Stimulated activated naive CD8-positive, alpha-beta T cell treated with anti-CD3 and anti-CD28 coated beads, Interleukin-15, Interleukin-2, amounts not matched to agents 100 U/mL and 50 U/mL, for 24 hours (primary cell): ENCODE results near the gene IL1RAPL1.

Experiments used
- ATAC-seq: fragments of 150-1000 bp; cut with Tn5 transposase; one replicate; pipeline ENCODE4 v1.10.0; 2021
- DNase-seq: peaks from one replicate; pipeline ENCODE4 v3.0.0; 2021

The IL1RAPL1 gene

DNA sequence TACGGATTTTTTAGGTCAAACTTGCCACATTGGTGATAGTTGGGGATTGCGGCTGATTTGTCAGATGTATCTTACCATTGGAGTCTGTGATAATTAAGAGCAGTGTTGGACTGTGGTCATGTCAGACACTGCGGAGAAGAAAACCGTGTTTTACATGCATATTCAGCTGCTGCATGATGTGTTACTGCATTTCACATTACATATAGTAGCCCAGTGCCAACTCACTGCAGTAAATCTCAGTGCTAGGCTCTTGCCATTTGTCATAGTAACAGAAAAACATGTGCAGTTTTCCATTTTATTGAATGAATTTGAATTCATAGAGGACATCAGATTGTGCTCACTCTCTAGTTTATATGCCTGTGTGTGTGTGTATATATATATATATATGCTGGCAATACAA is 543.7 kb downstream of the IL1RAPL1 start:
- no peak for ATAC-seq

DNA sequence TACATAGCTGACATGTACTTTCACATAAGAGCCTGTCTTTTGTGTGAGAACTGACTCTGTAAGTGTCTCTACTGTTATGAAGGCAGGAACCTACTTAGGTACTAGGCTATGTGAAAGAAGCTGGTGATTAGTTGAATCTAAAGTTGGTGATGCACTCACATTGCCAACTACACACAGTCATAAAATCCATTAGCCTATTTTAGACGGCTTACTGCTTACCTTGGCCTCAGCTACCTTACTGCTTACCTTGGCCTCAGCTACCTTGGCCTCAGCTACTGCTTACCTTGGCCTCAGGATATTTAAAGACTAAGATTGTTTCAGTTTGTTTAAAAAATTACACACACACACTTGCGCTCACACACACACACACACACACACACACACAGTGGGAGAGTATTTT is 549.7 kb downstream of the IL1RAPL1 start:
- ATAC-seq, result no peak
- no peak for DNase-seq

More for the DNA sequence above, 543.7 kb downstream of the IL1RAPL1 start:
- no peak for DNase-seq

DNA sequence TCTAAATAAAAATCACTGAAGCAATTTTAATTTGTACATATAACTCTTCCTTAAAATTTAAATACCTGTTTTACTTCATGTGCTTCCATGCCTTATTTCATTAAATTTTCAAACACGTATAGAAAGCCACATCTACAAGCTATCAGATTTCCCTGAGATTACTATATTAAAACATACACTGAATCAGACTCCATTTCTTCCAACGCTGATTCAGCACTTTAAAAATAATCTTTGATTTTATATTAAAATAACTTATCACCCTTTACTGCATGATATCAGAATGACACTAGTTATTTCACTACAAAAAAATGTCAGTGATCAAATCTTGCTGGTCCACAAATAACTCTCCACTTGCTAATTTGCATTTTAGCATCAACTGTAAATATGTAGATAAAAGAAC is 550.8 kb downstream of the IL1RAPL1 start:
- no peak for ATAC-seq
- DNase-seq, result no peak

DNA sequence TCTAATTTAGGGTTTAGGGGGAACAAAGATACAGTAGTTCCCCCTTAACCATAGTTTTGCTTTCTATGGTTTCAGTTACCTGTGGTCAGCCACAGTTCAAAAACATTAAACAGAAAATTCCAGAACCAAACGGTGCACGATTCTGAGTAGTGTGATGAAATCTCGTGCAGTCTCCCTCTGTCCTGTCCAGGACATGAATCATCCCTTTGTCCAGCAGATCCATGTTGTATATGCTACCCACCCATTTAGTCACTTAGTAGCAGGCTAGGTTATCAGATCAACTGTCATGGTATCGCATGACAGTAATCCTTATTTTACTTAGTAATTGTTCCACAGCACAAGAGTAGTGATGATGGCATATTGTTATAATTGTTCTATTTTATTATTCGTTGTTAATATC is 556.1 kb downstream of the IL1RAPL1 start:
- ATAC-seq, result no peak
- DNase-seq, result no peak

DNA sequence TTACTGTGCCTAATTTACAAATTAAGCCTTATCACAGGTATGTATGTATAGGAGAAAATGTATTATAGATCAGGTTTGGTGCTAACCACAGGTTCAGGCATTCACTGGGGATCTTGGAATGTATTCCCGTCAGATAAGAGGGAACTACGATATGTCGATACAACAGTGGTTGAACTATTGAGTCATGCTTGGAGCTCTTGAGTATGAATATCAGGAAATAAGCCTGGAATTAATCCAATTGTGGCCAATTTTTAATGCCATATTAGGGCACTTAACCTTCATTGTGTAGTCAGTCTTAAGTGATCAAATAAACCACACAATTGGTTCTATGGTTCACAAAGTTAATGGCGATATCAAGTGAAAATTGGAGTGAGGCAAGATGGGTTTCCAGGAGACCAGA is 556.5 kb downstream of the IL1RAPL1 start:
- DNase-seq (no peak), ATAC-seq (no peak)

DNA sequence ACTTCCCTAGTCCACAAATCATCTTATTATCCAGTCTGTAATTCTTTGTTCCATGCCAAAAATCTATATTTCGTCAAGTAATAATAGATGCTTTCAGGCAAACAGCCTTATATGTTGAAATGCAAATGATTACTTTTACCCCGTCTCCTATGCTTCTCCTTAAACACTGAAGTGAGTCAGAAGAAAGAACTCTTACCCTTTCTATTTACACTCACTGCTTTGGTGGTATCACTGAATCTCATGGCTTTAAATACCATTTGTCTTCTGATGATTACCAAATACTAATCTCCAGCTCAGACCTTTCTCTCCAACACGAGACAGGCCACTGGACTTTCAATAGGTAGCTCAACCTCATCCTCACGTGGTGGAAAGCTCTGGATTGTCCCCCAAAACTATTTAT is 558.1 kb downstream of the IL1RAPL1 start:
- ATAC-seq, result no peak
- DNase-seq, result no peak

DNA sequence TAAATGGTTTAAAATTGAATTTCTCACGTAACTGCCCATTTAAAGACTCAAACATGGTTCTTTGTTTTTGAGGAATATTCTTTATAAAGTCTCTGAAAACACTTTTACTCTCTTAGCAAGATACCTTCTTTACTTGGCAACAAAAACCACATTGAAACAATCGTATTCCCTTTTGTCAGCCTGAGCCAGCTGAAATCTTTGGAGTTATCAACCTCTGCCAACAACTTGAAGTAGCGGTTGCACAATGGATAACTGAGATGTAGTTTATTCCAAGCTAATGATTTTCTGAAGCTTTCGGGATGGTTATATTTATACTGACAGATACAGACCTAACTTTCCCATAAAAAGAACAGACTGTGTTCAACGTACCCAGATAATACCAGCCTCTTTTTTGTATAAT is 561.3 kb downstream of the IL1RAPL1 start:
- ATAC-seq, result no peak

DNA sequence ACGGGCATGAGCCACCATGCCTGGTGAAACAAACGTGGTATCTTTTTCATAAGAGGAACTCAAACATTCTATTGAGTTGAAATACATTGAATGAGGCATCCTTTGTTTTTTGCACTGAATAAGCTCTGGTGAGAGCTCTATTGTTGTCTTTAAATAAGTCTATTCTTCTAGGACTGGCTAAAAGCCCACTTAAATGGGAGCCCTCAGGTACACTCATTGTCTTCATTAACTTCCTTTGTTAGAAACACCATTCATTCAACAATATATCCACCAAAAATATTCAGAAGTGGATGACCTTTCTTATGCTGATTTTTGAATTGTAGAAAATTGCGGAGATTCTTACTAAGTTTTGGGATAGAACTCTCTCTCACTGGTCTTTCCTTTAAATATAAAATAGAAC is 568.0 kb downstream of the IL1RAPL1 start:
- DNase-seq, result no peak
- no peak for ATAC-seq

More for the DNA sequence above, 561.3 kb downstream of the IL1RAPL1 start:
- DNase-seq, result no peak

DNA sequence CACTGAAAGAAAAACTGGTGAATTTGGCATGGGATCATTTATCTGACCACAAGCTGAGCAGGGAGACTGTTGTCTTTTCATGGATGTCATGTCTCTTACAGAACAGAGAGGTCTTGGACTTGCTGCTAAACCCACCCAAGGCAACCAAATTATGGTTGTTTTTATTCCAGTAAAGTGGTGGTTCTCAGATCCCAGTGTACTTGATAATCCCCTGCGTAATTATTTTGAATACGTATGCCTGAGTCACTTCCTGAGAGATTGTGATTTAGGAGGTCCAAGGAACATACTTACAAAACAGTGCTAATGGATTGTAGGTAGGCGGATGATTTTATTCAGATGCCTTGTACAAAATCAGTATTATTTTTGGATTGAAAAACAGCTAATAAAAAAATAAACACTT is 585.6 kb downstream of the IL1RAPL1 start:
- no peak for ATAC-seq

DNA sequence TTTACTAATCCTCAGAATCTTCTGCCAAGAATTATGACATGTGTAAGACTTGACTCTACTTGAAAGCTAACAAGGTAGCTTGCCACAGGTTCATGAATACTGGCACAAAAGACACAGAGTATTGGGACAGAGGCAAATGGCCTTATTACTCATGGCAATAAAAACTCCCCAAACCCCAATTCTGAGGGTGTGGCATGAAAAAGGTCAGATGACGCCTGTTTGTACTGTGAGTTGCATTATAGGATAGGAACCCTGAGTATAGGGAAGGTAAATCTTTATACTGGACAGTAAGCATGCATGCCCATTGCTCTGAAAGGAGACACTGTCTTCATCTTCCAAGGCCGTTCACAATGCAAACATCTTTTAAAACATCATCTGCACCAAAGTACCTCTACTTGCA is 600.0 kb downstream of the IL1RAPL1 start:
- DNase-seq, result no peak
- ATAC-seq, result no peak

More for the DNA sequence above, 585.6 kb downstream of the IL1RAPL1 start:
- DNase-seq, result no peak

DNA sequence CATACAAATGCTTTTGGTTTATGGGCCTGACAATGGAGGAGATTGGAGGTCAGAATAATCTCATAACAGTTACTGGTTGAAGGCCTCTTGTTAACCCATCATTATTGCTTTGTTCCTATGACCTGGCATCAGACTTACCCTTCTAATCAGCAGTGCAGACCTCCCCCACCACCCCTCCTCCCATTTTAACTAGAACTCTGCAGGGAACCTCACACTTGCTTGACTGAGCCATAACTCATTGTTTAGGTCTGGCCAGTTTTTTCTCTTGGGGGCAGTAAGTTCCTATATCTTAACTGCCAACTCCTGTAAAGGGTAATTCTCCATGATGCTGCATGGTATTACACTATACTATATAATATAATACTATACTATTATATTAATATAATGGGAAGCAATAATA is 609.3 kb downstream of the IL1RAPL1 start:
- DNase-seq (no peak), ATAC-seq (no peak)

DNA sequence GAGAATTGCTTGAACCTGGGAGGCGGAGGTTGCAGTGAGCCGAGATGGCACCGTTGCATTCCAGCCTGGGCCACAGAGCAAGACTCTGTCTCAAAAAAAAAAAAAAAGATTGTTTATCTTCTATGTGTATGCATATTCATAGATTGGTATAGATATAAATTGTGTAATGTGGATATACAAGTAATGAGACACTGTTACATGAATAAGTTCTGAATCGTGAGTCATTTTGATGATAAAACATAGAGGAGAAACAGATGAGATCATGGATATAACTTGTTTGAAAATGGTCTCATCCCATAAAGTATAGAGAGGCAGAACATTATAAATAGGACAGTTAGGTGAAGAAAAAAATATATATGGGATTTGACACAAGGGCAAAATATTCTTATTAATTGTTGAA is 628.0 kb downstream of the IL1RAPL1 start:
- ATAC-seq, result no peak
- DNase-seq, result no peak

DNA sequence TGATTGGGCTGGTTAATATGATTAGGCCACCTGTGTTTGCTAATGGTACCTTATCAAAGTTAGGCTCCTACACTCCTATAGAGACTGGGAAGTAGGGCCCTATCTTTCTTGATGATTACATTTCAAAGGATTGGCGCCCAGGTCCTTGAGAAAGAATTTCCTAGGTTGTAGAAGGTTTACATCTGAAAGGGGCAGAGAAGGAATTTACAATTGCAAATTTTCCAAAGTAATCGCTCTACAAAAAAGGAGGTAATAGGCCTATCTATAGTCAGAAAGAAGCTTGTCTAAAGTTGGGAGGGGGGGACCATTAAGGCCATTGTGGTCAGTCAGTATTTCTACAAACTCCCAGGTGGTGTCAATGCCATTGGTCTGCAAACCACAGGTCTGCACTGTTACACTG is 638.4 kb downstream of the IL1RAPL1 start:
- DNase-seq (no peak), ATAC-seq (no peak)

DNA sequence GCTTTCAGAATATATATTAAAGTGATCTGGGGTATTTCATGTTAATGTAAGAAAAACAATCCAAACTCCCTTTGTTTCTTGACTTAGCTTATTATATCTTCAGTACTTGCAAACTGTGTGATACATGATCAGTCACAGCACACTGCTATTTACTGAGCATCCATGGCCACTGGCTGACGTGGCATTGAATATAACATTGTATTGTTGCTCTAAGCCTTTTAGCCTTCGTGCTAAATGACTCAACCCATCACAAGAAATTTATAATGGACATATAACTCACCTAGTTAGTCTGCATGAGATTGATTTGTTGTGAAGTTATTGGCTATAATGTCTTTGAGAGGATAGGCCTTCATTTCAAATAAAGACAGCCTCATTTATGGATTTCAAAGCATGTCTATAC is 642.6 kb downstream of the IL1RAPL1 start:
- no peak for DNase-seq
- no peak for ATAC-seq

DNA sequence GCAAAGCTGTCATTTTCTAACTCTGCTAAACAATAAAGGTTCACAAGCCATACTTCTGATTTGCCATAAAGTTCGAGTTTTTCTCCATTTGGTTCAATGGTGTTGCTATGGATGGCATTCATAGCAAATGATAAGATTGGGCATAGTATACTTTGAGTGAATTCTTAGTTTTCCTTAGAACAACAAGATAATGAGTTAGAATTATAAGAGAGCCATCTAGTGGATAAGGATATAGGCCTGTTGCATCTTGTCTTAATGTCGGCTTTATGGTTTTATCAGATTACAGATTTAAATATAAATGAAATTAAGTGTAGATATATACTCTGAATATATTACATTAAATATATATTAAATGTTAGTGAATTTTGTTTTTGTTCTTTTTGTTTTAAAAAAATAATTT is 644.6 kb downstream of the IL1RAPL1 start:
- DNase-seq (no peak), ATAC-seq (no peak)

DNA sequence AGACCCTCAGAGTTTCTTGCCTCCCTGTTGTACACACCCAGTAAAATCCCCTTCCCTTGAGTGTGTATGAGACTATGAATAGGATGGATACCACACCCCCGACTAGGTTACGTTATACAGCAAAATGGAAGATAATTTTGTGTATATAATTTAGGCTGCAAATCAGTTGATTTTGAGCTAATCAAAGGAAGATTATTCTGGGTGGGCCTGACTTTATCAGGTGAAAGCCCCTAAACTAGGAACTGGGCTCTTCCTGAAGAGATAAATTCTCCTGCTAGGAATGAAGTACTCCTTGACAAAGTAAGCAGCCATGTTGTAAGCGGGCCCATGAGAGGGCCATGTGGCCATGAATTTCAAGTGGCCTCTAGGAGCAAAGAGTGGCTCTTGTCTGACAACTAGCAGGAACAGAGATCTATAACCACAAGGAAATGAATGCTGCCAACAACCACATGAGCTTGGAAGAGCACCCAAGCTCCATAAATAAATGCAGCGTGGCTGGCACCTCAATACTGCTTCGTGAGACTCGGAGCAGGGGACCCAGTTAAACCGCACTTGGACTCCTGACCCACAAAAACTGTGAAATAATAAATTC is 646.4 kb downstream of the IL1RAPL1 start:
- ATAC-seq (no peak), DNase-seq (no peak)

DNA sequence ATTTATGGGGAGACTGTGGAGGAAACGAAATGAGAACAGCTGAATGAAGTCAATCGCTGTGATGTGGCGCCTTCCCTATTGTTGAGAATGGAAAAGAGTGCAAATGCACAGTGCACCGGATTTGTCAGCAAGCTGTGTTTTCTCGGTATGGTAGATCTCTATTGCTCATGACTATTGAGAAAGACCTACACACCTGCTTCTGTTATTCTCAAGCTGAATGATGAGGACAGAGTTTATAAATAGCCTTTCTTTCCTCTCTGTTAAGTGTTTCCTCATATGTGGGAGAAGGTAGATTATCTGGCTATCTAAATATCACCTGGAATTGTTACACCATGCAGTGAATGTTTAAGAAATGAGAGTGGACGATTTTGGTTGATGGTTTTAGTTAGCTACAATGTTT is 650.7 kb downstream of the IL1RAPL1 start:
- DNase-seq, result no peak

DNA sequence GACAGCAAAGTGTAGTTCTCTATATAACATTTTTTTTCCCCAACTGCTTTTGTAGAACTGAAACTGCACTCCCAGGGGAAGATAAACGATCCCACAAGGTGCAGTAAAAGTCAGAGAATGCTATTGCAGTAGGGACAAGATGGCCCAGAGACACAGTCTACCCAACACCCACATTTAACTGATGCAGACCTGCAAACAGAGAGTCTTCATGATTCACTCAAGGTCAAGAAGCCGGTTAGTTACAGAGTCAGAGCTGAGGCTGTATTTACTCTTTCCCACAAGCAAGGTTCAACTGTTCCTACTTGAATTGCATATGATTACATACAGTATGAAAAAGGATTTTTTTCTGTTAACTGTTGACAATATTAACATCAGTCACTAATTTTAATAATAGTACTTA is 654.6 kb downstream of the IL1RAPL1 start:
- DNase-seq (no peak), ATAC-seq (no peak)

More for the DNA sequence above, 650.7 kb downstream of the IL1RAPL1 start:
- ATAC-seq, result no peak

DNA sequence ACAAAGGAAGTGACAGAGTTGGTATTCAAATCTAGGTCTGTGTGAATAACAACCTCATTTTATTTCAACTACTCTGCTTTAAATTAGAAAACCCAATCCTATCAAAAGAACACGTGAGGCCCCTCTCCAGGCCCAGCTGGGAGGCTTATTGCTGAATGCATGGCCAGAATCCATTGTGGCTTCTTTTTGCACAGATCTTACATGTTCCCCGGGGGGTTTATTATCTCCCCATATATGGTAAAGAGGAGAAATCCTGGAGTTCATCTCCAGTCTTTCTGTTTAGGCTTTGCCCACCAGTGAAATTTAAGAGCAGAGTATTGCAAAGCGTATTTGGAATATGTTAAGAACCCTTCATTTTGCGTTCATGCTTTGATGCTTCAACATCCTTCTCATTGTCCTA is 655.6 kb downstream of the IL1RAPL1 start:
- ATAC-seq, result no peak
- DNase-seq, result no peak

DNA sequence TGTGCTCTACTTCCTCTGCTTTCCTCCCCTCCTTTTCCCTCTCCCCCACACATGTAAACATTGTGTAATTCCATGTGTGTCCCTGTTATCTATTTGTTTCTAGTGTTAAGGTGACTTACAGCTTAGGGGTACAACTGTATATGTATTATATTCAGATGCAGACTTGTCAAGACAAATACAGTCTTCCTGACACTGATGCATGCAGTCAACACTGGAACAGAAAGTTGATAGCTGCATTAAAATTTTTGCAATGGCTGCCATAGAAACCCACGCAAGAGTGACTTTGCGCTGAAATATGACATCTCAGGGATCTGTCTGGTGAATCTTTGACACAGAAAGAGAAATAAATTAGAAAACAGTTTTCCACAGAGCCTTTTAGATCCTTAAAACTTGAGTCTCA is 656.7 kb downstream of the IL1RAPL1 start:
- ATAC-seq (no peak), DNase-seq (no peak)

DNA sequence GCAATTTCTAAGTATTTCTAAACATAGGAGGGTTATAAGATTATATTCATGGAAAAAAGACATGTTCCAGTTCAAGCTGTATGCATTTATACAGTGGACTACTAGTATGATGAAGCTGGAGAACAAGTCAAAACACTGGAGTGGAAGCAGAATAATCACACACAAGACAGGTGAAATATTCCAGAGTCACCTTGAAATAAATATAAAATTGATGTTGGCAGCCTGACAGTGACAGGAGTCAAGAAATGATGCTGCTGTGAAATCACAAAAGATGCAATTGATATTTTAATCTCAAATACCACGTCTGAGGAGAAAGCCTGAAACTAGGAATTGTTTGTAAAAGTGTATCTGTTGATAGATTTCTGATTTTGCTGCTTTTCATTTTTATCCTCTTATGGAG is 667.3 kb downstream of the IL1RAPL1 start:
- ATAC-seq (no peak), DNase-seq (no peak)

DNA sequence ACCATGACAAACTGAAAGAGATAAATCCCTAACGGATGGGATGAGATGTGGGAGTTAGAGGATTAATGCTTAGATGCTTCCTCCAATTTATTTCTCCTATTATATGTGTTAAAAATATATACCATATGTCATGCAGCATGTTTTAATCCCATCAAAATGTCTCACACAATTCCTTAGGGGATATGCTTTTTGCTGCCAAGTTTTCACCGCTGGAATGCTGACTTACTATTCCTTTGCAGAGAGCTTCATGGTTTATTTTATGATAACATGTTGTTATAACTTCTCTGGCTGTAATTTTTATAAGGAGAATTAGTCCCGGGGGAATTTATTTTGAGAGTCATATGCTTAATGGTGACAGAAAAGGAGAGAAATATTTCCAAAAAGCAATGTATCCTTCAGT is 670.3 kb downstream of the IL1RAPL1 start:
- ATAC-seq (no peak), DNase-seq (no peak)

DNA sequence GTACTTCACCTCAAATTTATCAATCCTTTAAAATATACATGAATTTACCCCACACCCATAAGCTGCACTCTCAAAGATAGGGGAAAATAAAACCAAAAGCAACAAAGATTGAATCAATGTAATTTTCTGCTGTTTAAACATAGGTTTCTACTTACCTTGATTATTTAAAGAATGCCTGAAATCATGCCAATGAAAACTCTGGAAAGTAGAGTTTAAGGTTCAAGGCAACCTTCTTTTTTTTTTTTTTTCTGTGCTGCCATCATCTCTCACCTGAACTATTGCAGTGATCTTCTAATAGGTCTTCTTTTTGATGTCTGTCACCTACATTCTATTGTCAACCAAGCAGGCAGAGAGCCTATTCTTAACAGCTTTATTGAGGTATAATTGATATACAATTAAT is 682.1 kb downstream of the IL1RAPL1 start:
- no peak for DNase-seq
- no peak for ATAC-seq

DNA sequence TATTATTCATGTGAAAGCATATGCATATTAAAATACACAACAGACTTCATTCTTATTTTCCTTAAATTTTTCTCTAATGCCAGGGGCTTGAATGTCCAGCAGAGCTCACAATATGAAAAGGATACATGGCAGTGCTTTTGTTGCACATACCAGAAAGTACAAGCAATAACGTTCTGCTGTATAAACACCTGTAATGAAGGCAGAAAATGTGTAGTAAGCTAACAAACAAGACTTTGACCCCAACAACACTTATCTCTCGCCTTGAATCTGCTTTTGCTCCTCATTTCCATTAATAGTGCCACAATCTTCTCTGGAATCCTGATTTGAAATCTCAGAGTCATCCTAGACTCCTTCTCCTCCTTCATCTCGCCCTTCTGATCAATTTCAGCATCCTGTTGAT is 687.3 kb downstream of the IL1RAPL1 start:
- no peak for DNase-seq
- no peak for ATAC-seq

DNA sequence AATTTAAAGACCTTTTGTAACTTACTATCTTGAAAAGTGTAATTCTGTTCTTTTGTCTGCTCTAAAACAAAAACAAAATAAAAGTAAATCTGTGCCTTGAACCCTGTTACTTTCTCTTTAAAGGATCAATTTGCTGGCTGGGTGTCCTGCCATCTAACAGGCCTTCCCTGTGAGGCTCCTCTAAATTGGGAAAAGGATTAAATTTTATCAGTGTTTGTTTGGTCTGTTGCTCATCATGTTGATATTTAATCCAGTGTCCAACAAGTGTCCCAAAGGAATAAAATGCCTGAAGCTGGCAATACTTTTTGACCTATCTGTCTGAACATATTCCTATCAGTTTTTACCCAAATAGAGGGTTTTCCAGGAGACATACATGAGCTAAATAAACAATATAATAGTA is 688.7 kb downstream of the IL1RAPL1 start:
- ATAC-seq, result no peak
- DNase-seq, result no peak
